RWPE2 (cell line): ENCODE measurements around the gene SPN.

Source experiments
- ATAC-seq: fragments of 200-7000 bp; cut with Tn5 transposase; 3 replicates; pipeline ENCODE4 v1.9.1; 2021; ENCODE audit warnings: low read depth
- DNase-seq: peaks from one replicate; pipeline ENCODE4 v3.0.0-alpha.2; 2020; ENCODE audit warnings: low spot score
- H3K27ac ChIP-seq: fragments of 450-650 bp; 2 replicates; pipeline ENCODE4 v1.5.1; 2017; ENCODE audit warnings: mild to moderate bottlenecking; ENCODE audit not compliant: poor library complexity, severe bottlenecking
- H3K27me3 ChIP-seq: fragments of 250-450 bp; sonication (Bioruptor Pico); 2 replicates; pipeline ENCODE4 v1.5.1; 2021; ENCODE audit warnings: mild to moderate bottlenecking, moderate library complexity; ENCODE audit not compliant: insufficient read depth, poor library complexity, severe bottlenecking
- H3K36me3 ChIP-seq: fragments of 250-450 bp; sonication (Bioruptor Pico); 2 replicates; pipeline ENCODE4 v1.5.1; 2020; ENCODE audit warnings: low read depth, mild to moderate bottlenecking, moderate library complexity
- H3K4me1 ChIP-seq: fragments of 250-450 bp; sonication (Bioruptor Pico); 2 replicates; pipeline ENCODE4 v1.5.1; 2021; ENCODE audit warnings: mild to moderate bottlenecking, moderate library complexity; ENCODE audit not compliant: insufficient read depth, poor library complexity, severe bottlenecking
- H3K4me3 ChIP-seq: fragments of 250-450 bp; sonication (Bioruptor Pico); 2 replicates; pipeline ENCODE4 v1.5.1; 2021; ENCODE audit warnings: mild to moderate bottlenecking, moderate library complexity; ENCODE audit not compliant: severe bottlenecking
- H3K9me3 ChIP-seq: fragments of 250-450 bp; sonication (Bioruptor Pico); 2 replicates; pipeline ENCODE4 v1.5.1; 2021; ENCODE audit warnings: mild to moderate bottlenecking, moderate library complexity; ENCODE audit not compliant: severe bottlenecking
- CTCF ChIP-seq: fragments of 450-650 bp; IDR thresholded peaks from one replicate; pipeline ENCODE4 v1.5.1; 2017; ENCODE audit warnings: mild to moderate bottlenecking, moderate library complexity; ENCODE audit not compliant: poor library complexity, severe bottlenecking

Gene SPN

GRCh38 chr16:29644338-29644857 is 18.6 kb upstream of the SPN start:
- no peak for DNase-seq
- H3K27ac ChIP-seq = no peak overlapping the region
- H3K4me1 ChIP-seq = no peaks in the 10 kb centered on the region
- TF ChIP-seq CTCF = no peak
- ATAC-seq = no peak
- no peak overlapping the region for H3K4me3 ChIP-seq
- no peaks in the 10 kb centered on the region for H3K9me3 ChIP-seq
- H3K36me3 ChIP-seq = no peaks in the 10 kb centered on the region
- H3K27me3 ChIP-seq = no peaks in the 10 kb centered on the region

DNA sequence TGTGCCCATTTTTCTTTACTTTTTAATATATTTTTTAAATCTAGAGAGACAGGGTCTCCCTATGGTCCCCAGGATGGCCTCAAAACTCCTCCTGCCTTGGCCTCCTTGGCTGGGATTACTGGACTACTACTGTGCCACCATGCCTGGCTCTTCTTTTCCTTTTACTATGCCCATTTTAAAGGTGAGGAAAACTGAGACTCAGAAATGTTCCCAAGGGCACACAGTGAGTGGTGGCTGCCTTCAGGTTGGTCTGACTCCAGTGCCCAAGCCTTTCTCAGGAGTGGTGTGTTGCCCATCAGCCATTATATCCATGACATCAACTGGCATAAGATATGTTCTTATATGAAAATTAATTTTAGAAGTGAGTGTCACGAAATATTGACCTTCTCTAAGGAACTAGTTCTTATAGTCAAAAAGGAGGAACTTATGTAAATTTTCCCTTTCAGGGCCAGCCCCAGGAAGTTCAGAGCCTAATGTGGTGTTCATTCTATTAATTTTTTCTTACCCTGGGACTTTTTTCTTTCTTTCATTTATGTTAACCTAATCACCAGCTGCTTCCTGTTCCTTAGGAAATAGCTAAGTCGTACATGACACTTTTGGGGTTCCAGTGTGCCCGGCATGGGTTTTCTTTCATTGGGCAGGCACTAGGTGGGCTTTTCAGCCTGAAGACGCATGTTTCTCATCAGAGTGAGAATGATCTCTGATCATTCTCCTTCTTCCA is 17.9 kb upstream of the SPN start:
- H3K27ac ChIP-seq = no peak overlapping the region
- H3K36me3 ChIP-seq = no peaks in the 10 kb centered on the region
- no peak for TF ChIP-seq CTCF
- H3K9me3 ChIP-seq = no peaks in the 10 kb centered on the region
- H3K4me3 ChIP-seq = no peak overlapping the region
- H3K27me3 ChIP-seq = no peaks in the 10 kb centered on the region
- ATAC-seq = no peak
- no peak for DNase-seq
- H3K4me1 ChIP-seq = no peaks in the 10 kb centered on the region

- Histone ChIP-seq H3K9me3 (no peaks in the 10 kb centered on the region), H3K36me3 (no peaks in the 10 kb centered on the region), H3K4me3 (no peak overlapping the region), H3K27ac (no peak overlapping the region), H3K27me3 (no peaks in the 10 kb centered on the region), H3K4me1 (no peaks in the 10 kb centered on the region)
- TF ChIP-seq CTCF = no peak
- DNase-seq = no peak
- ATAC-seq = no peak
Measured at GRCh38 chr16:29645694-29646187, 17.3 kb upstream of the SPN start.

DNA sequence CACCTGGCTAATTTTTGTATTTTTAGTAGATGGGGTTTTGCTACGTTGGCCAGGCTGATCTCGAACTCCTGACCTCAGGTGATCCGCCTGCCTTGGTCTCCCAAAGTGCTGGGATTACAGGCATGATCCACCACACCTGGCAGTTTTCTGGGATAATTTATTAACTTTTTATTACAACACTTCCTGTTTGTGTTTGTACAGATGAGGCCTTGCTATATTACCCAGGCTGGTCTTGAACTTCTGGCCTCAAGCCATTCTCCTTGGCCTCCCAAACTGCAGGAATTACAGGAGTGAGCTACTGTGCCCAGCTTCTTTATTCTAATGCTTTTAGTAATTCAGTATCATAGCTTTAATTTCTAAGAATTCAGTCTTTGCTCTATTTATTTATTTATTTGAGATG is 16.1 kb upstream of the SPN start:
- Histone ChIP-seq H3K4me3 (no peak overlapping the region), H3K4me1 (no peaks in the 10 kb centered on the region), H3K27ac (no peak overlapping the region), H3K27me3 (no peaks in the 10 kb centered on the region), H3K9me3 (no peaks in the 10 kb centered on the region), H3K36me3 (no peaks in the 10 kb centered on the region)
- ATAC-seq = no peak
- no peak for TF ChIP-seq CTCF
- DNase-seq = no peak
